Omental fat pad (tissue), 4 donors: ENCODE results near the gene MRPS2. TPM values are rescaled to one million over a fixed set of nuclear protein-coding genes. Genes with fewer than 3 reads are reported as not detected.
"Not testable (repeated sequence)": the region's sequence is repeated elsewhere in the genome, so short reads cannot be mapped to it uniquely, and the experiment has no call there.

ENCODE experiments used
- ATAC-seq: fragments of 150-250 bp; one replicate; pipeline ENCODE4 v1.9.1; 2016; ENCODE audit warnings: mild to moderate bottlenecking, moderate library complexity; ENCODE audit not compliant: low FRiP score
- DNase-seq: peaks from one replicate; pipeline ENCODE4 v3.0.0-alpha.2; 2019; ENCODE audit warnings: low spot score
- CTCF ChIP-seq, 3 donors: fragments of 450-650 bp; IDR thresholded peaks; one replicate each; pipeline ENCODE4 v1.5.1; 2016 to 2017; ENCODE audit warnings: antibody characterized with exemption in 3 of 3, mild to moderate bottlenecking in 3 of 3, moderate library complexity in 2 of 3
- total RNA-seq, 4 donors: library from RNA; depleted of rRNA; stranded (reverse); fragments of >200 nt; gene quantifications; one replicate each; pipeline ENCODE4 v1.1.0, GENCODE V29; 2016

The MRPS2 gene
- total RNA-seq, 4 donors from 2014 or later: 23.5 to 46.8 (median 34.9) TPM

- DNase-seq (no peak), ATAC-seq (no peak)
- no peak for TF ChIP-seq CTCF (IDR thresholded peaks at IDR 0.05)
Observed at GRCh38 chr9:135547756-135548736, 47.6 kb downstream of the MRPS2 start.

- not testable (repeated sequence) for DNase-seq, ATAC-seq
Observed at GRCh38 chr9:135549478-135550343, 49.2 kb downstream of the MRPS2 start.

- DNase-seq (no peak), ATAC-seq (no peak)
- TF ChIP-seq CTCF (IDR thresholded peaks at IDR 0.05): no peak
Observed at GRCh38 chr9:135550344-135550918, 49.9 kb downstream of the MRPS2 start.

GRCh38 chr9:135551031-135551430 lies 50.5 kb downstream of the MRPS2 start:
- DNase-seq (no peak), ATAC-seq (no peak)
- TF ChIP-seq CTCF (IDR thresholded peaks at IDR 0.05): no peak

- DNase-seq (no peak), ATAC-seq (no peak)
- no peak for TF ChIP-seq CTCF (IDR thresholded peaks at IDR 0.05)
Observed at GRCh38 chr9:135551456-135551855, 51.0 kb downstream of the MRPS2 start.

- TF ChIP-seq CTCF (IDR thresholded peaks at IDR 0.05): no peak
- ATAC-seq (no peak), DNase-seq (no peak)
Observed at GRCh38 chr9:135552021-135552697, 51.7 kb downstream of the MRPS2 start.
